ENCODE measurements around the gene ATXN7L1. TPM values are rescaled to one million over a fixed set of nuclear protein-coding genes. Genes with fewer than 3 reads are reported as not detected.
A peak's percentile ranks its signal among the peaks of the same experiment; 100 is the strongest.

Gene ATXN7L1
- total and polyA plus RNA-seq, 2 of the 8 experiments (the other 6 are each of a cell fraction or from before 2014, with no cell fraction given): 14.3 to 34.0 TPM

GRCh38 chr7:105907129-105907846 lies 30.9 kb upstream of the ATXN7L1 start:
- Histone ChIP-seq H3K14ac (ENCODE audit: insufficient read length) (no peak overlapping the region), H3K56ac (replicated peaks; ENCODE audit: insufficient read length, low read depth, low read length) (no peak overlapping the region), H3K27me3 (replicated peaks in 1 of 4; ENCODE audit: control insufficient read depth in 3 of 4, extremely low read depth in 1 of 4, insufficient read depth in 3 of 4, low read length in 3 of 4) (no peaks in the 10 kb centered on the region), H3K4ac (replicated peaks; ENCODE audit: insufficient read length, low read depth, low read length) (no peak overlapping the region), H2BK20ac (ENCODE audit: low read length) (0 out of 2 replicates have a peak overlapping the region, but pooled peaks have one; percentile 7), H4K20me1 (replicated peaks in 1 of 2; ENCODE audit: control insufficient read depth in 1 of 2, insufficient read depth in 2 of 2, low read length in 2 of 2) (no peaks in the 10 kb centered on the region), H3K4me3 (ENCODE audit: extremely low read depth in 1 of 4, insufficient read depth in 2 of 4, low read depth in 3 of 4, low read length in 4 of 4) (no peak overlapping the region), H2BK120ac (replicated peaks; ENCODE audit: low read depth, low read length) (no peak overlapping the region), H3K36me3 (ENCODE audit: control insufficient read depth in 2 of 4, insufficient read depth in 4 of 4, low read length in 3 of 4) (peaks cover 0 to 14% (median 5%) of the 10 kb centered on the region in 4 experiments; a peak in 2 of 8 replicates), H3K9ac (replicated peaks in 1 of 4; ENCODE audit: extremely low read depth in 1 of 4, low read depth in 3 of 4, low read length in 3 of 4) (no peak overlapping the region), H3K4me2 (ENCODE audit: insufficient read depth in 1 of 2, low read depth in 2 of 2, low read length in 2 of 2) (no peak overlapping the region), H2BK5ac (ENCODE audit: low read depth, low read length) (no peak overlapping the region), H2AFZ (ENCODE audit: low read length) (no peak overlapping the region), H4K8ac (ENCODE audit: extremely low read depth, insufficient read depth, low read length) (no peak overlapping the region), H3K9me3 (ENCODE audit: insufficient read depth in 2 of 2, low read depth in 1 of 2, low read length in 1 of 2) (peaks cover 3 to 4% of the 10 kb centered on the region in 2 experiments; a peak in 2 of 4 replicates), H3K27ac (ENCODE audit: low read depth, low read length) (no peak overlapping the region), H2BK12ac (ENCODE audit: low read depth, low read length) (peak overlapping the region; percentile 64; the same call in 1 of the 2 replicates), H3K18ac (ENCODE audit: extremely low read depth, low read length) (no peak overlapping the region), H2AK5ac (ENCODE audit: low read depth, low read length) (0 out of 2 replicates have a peak overlapping the region, but pooled peaks have one; percentile 31), H2BK15ac (ENCODE audit: low read length) (no peak overlapping the region), H3K23me2 (ENCODE audit: low read depth, low read length) (no peaks in the 10 kb centered on the region), H3K23ac (ENCODE audit: insufficient read length) (no peak overlapping the region), H3K79me1 (ENCODE audit: low read depth, low read length) (no peaks in the 10 kb centered on the region), H4K5ac (ENCODE audit: insufficient read length, low read depth, low read length) (no peak overlapping the region), H4K91ac (replicated peaks; ENCODE audit: insufficient read length, low read length) (no peak overlapping the region), H3K4me1 (replicated peaks in 1 of 4; ENCODE audit: control insufficient read depth in 3 of 4, insufficient read depth in 4 of 4, low read length in 3 of 4) (peaks cover 3 to 11% (median 9%) of the 10 kb centered on the region in 4 experiments; a peak in 5 of 7 replicates), H3K79me2 (ENCODE audit: control insufficient read depth in 1 of 2, insufficient read depth in 2 of 2, low read length in 2 of 2) (peaks cover 0 to 13% of the 10 kb centered on the region in 2 experiments; a peak in 2 of 4 replicates)
- POLR2A ChIA-PET (ENCODE audit: partially characterized antibody): interaction anchor here (0.8 kb wide), 1 partner anchor 268 kb away, joined by 3 read pairs; no protein-coding TSS in a partner anchor
- TF ChIP-seq KDM1A (IDR thresholded peaks at IDR 0.05; ENCODE audit: borderline replicate concordance, low read length) (peak; percentile 80; the same call in 1 of the 2 replicates), JUN (IDR thresholded peaks at IDR 0.05; ENCODE audit: low read depth, low read length) (no peak)
- DNase-seq (ENCODE audit: low read depth in 1 of 2, low spot score in 2 of 2): no peak
- no peak for FAIRE-seq
- WGBS, 2 experiments (ENCODE audit: extremely low coverage in 1 of 2, insufficient coverage in 1 of 2, insufficient read length in 1 of 2, insufficient replicate concordance in 2 of 2, low coverage in 1 of 2, low lambda C conversion rate in 2 of 2, missing lambda C conversion rate in 1 of 2): 85% methylated on average over 9 of the region's 9 CpGs; no CpG with 5 or more reads in 1 of the 2 experiments
- CTCF ChIA-PET (ENCODE audit: partially characterized antibody): interaction anchor here (0.6 to 1.8 kb wide), 8 partner anchors 13 to 135 kb away, joined by 3 to 5 read pairs (median 4); no protein-coding TSS in a partner anchor

Measured in H1 (cell line).